HG03097 (cell line): Measurements from ENCODE around the gene MICAL2.

ENCODE experiments used
- ATAC-seq: cut with Tn5 transposase; IDR thresholded peaks from one replicate; pipeline ENCODE4 v1.9.1; 2021; ENCODE audit not compliant: unreplicated experiment, low FRiP score

MICAL2 gene

DNA sequence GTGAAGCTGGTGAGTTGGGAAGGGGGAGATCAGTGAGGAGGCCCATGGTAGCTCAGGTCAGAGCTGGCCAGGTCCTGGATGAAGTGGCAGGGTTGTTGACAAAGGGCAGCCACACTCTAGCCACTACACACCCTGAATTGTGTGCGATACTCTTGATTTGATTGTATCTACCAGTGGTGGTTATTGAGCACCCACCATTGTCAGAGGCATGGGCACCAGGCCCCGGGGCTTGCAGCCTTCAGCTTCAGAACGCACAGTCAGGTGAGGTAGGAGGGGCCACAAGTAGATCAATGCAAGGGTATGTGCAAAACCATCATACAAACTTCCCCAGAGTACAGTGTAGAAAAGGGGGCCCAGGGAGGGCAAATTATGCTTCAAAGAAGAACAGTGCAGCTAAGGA lies 38.1 kb downstream of the MICAL2 start:
- no peak for ATAC-seq

- no peak for ATAC-seq
Observed at GRCh38 chr11:12148882-12149281, 38.5 kb downstream of the MICAL2 start.

GRCh38 chr11:12149672-12150225 lies 39.4 kb downstream of the MICAL2 start:
- ATAC-seq = no peak

DNA sequence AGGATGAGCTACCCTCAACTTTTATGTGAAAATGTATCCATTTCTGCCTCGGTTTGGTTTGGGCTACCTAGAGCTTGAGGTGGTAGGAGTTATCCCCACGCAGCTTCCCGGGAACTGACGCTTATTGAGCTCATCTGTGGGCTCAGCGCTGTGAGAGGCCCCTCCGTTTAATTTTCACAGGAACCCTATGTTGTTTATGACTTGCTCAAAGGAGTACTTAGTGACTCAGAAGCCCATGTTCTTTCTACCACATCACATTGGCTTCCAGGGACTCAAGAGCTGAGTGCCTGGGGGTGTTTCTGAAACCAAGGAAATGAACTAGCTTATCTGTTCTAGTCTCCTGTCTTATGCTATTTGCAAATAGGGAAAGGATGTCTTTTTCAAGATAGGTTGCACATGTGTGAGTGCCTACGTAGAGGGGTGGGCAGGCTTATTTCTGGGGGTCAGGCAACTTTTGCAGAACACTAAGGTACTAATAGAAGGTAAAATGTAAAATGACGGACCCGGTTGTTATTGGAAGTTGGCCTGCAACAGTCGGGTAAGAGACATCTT lies 40.5 kb downstream of the MICAL2 start:
- no peak for ATAC-seq

GRCh38 chr11:12152321-12152720 lies 41.9 kb downstream of the MICAL2 start:
- ATAC-seq = no peak

DNA sequence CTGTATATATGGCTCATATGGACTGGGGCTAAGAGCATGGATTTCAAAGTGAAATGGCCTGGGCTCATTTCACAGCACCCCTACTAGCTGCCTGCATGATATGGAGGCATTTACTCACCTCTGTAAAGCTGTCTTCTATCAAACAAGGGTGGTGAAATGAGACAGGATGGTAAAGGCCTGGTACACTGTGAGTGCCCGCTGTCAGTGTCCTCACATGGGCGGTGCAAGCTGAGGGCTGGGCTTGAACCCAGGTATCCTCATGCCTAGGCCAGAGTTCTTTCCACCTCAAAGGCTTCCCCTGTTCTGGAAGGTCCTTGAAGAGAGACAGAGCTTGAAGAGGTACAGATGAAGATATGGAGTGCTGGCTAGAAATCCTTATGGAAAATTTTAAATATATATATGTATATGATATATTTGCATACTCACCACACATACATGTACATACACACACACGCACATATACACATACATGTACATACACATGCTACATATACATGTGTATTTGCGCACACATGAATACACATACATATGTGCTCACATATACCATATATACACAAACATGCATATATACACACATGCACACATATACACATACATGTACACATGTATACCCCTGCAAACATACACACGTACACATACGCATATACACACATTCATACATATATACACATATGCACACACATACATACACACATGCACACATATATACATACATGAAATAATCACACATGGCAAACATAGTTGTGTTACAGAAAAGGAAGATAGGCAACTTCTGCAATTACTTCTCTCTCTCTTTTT lies 44.7 kb downstream of the MICAL2 start:
- ATAC-seq = no peak

DNA sequence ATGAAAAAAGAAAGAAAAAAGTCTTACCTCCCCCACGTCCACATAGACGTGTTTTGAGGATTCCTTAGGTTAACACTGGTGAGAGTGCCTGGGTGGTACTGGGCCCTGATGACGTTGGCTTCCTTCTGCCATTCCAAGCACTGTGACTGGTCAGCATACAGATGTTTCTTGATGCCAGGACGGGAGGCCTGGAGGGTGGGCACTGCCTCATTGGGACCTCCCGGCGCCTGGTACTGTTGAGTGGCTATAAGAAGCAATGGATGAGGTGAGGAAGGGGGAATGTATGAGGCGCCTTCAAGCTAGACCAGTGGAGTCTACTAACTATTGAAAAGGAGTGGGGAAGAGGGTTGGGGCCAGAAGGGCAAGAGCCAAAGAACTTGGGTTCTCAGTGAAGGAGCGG lies 45.3 kb downstream of the MICAL2 start:
- no peak for ATAC-seq

- no peak for ATAC-seq
Observed at GRCh38 chr11:12156301-12157140, 46.1 kb downstream of the MICAL2 start.

- no peak for ATAC-seq
Observed at GRCh38 chr11:12157241-12157661, 46.9 kb downstream of the MICAL2 start.

DNA sequence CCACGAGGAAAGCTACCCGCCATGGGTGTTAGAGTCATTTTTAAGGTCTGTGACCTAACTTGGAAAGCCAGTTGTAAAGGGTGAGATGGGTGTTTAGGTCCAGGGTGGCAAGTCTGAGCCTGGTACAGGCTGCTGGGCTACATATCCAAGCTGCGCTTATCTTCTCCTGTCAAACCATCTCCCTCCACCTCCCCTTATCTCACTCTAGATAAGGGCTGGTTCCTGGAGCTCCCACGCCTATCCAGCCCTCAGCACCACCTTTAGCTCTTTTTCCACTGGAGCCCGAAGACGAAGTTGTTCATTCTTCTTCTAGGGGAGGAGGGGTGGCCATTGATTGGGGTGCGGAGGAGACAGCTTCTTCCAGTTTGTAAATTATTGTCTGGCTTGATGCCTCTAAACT lies 48.5 kb downstream of the MICAL2 start:
- ATAC-seq = no peak

DNA sequence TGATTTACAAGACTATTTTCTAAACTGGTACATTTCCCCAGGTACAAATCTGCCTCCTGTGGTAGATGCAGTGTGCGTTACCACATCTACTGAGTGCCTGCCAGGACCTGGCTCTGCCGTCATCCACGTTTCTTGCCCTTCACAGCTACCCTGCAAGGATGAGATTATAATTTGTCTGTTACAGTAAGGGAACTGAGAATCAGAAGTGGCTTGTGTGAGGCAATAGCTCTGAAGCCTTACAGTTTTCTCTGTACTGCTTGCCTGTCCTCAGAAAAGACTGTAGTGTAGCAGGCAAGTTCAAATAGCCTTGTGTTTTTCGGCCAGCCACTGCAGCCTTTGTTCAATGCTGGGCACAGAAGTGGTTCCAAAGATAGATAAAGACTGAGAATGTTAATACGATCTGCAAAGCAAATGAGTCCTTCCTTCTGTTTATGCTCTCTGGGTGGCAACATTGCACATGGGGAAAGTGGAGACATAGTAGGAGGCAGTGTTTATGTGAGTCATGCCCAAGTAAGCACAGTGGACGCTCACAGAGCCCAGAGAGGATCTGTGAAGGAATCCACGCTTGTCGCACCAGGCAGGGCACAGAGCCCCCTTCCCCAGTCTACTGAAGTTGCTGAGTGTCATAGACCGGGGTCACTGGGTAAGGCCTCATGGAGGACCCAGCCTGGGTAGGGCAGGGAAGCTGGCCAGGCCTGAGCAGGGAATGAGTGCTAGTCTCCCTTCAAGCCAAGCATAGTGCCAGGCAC lies 49.1 kb downstream of the MICAL2 start:
- ATAC-seq = no peak

GRCh38 chr11:12160231-12160630 lies 49.8 kb downstream of the MICAL2 start:
- ATAC-seq = no peak

- no peak for ATAC-seq
Observed at GRCh38 chr11:12160680-12161079, 50.3 kb downstream of the MICAL2 start.

DNA sequence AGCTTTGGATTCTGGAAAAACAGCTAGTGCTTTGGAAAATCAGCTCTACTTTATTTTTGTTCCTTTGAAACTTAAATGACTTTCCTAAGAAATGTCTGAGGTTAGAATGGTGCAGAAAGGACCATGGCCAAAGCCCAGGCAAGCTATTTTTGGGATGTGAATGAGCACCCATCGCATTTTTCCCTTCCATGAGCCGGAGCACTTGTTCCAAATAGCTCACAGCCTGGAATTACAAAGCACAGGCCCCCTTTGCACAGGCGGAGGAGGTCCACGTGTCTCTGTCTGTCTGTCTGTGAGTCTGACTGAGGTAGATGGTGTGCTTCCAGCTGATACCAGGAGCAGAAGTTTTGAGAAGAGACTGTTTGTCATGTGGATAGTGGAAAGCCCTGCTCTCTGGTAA lies 50.7 kb downstream of the MICAL2 start:
- no peak for ATAC-seq

- no peak for ATAC-seq
Observed at GRCh38 chr11:12161603-12162350, 51.4 kb downstream of the MICAL2 start.

DNA sequence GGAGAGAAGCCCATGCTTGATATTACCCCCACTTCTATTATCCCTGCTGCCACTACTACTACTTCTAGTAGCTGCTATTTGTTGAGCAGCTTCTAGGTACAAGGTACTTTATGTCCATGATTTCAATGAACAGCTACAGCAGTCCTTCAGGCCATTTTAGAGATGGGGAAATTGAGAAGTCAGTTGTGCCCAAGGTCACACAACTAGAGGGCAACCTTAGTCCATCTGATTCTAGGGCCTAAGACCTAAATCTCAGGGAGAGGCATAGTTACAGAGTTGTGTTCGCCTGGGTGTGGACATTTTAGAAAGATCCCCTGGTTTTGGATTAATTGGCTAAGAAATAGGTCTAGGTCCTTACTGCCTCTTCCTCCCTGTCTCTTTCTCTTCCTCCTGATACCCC lies 52.3 kb downstream of the MICAL2 start:
- ATAC-seq = no peak

DNA sequence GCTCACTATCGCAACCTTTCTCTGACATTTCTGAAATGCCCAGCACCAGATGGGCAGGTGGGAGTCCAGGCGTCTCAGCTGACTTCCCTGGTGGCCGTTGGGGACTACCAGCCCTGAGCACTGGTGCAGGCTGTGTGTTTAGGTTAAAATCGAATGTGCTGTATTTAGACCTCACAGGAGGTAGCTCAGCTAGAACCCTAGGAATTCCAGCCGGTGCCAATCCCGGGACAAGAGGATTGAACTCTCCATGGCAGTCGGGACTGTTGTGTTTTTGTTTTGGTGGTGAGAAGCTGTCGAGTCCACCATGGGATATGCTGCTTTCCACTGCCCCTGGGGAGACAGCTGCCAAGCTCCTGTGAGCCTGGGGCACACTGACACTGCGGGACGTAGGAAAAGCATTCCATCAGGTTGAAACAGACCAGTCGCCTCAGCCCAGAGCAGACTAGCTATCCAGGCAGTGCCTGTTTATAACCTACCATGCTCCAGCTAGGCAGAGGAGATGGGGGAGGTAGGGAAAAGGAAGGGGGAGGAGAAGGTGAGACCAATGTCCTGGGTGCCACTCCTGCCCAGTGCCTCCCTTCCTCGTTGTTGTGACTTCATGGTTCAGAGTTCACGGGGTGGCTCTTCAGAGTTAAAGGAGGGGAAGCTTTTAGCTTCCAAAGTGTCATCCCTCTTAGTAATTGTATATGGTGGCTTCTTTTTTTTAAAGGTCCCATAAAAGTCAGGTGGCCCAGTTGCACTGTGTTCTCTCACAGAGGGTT lies 53.0 kb downstream of the MICAL2 start:
- ATAC-seq = no peak

- ATAC-seq = no peak
Observed at GRCh38 chr11:12164061-12165014, 53.9 kb downstream of the MICAL2 start.
